ENCODE data around the gene NBPF3. TPM values are rescaled to one million over a fixed set of nuclear protein-coding genes. Genes with fewer than 3 reads are reported as not detected.
"Not testable (repeated sequence)": the region's sequence is repeated elsewhere in the genome, so short reads cannot be mapped to it uniquely, and the experiment has no call there.

NBPF3 gene
- total RNA-seq, 2 donors from 2014 or later, result 6.4 to 10.1 TPM

- Mint-ChIP-seq H3K9me3 (no peaks in the 10 kb centered on the region), H3K27ac (peak overlapping the region in 1 of 2 donors; percentile 18), H3K36me3 (no peaks in the 10 kb centered on the region)
- no peak for DNase-seq (ENCODE audit: low spot score in 2 of 2)
- no peak for ATAC-seq
Measured at GRCh38 chr1:21503706-21504377, 63.9 kb downstream of the NBPF3 start.

GRCh38 chr1:21506804-21507203 lies 66.9 kb downstream of the NBPF3 start:
- no peaks in the 10 kb centered on the region for H3K36me3 Mint-ChIP-seq
- no peak for ATAC-seq
- H3K27ac Mint-ChIP-seq, result no peak overlapping the region
- H3K9me3 Mint-ChIP-seq, result no peaks in the 10 kb centered on the region
- no peak for DNase-seq (ENCODE audit: low spot score in 2 of 2)

- no peak for DNase-seq (ENCODE audit: low spot score in 2 of 2)
- H3K9me3 Mint-ChIP-seq, result no peaks in the 10 kb centered on the region
Measured at GRCh38 chr1:21507511-21508270, 67.8 kb downstream of the NBPF3 start.

GRCh38 chr1:21508580-21509350 lies 68.8 kb downstream of the NBPF3 start:
- Mint-ChIP-seq H3K9me3 (no peaks in the 10 kb centered on the region), H3K36me3 (no peaks in the 10 kb centered on the region), H3K27ac (no peak overlapping the region)
- peak in 1 of 2 donors; percentile 88 for DNase-seq (ENCODE audit: low spot score in 2 of 2)
- ATAC-seq, result peak; percentile 96

More at GRCh38 chr1:21507511-21508270, 67.8 kb downstream of the NBPF3 start:
- no peak overlapping the region for H3K27ac Mint-ChIP-seq
- H3K36me3 Mint-ChIP-seq, result no peaks in the 10 kb centered on the region
- no peak for ATAC-seq

- H3K36me3 Mint-ChIP-seq, result no peaks in the 10 kb centered on the region
- ATAC-seq (peak in 1 of 2 donors; percentile 42), DNase-seq (ENCODE audit: low spot score in 2 of 2) (no peak)
- H3K9me3 Mint-ChIP-seq, result no peaks in the 10 kb centered on the region
- no peak within 1 kb of the TSS for H3K27ac Mint-ChIP-seq
Measured at GRCh38 chr1:21509351-21510112, 69.6 kb downstream of the NBPF3 start, which contains the start of gene ALPL. TSS of gene ALPL (plus strand) at chr1:21509423. CDS start at chr1:21554082, 44,659 bp downstream.

GRCh38 chr1:21510113-21510493 lies 70.2 kb downstream of the NBPF3 start:
- Mint-ChIP-seq H3K36me3 (no peaks in the 10 kb centered on the region), H3K27ac (no peak overlapping the region), H3K9me3 (no peaks in the 10 kb centered on the region)
- DNase-seq (ENCODE audit: low spot score in 2 of 2), result no peak
- ATAC-seq, result no peak

- Mint-ChIP-seq H3K27ac (no peak overlapping the region), H3K36me3 (no peaks in the 10 kb centered on the region), H3K9me3 (no peaks in the 10 kb centered on the region)
- ATAC-seq (no peak), DNase-seq (ENCODE audit: low spot score in 2 of 2) (no peak)
Measured at GRCh38 chr1:21510885-21511578, 71.1 kb downstream of the NBPF3 start.

- H3K27ac Mint-ChIP-seq, result no peak overlapping the region
- no peaks in the 10 kb centered on the region for H3K36me3 Mint-ChIP-seq
- ATAC-seq (no peak), DNase-seq (ENCODE audit: low spot score in 2 of 2) (no peak)
- H3K9me3 Mint-ChIP-seq, result no peaks in the 10 kb centered on the region
Measured at GRCh38 chr1:21511579-21512522, 71.9 kb downstream of the NBPF3 start.

- ATAC-seq, result no peak
Measured at GRCh38 chr1:21514245-21514644, 74.3 kb downstream of the NBPF3 start.

GRCh38 chr1:21517161-21517589 lies 77.2 kb downstream of the NBPF3 start:
- no peak for DNase-seq (ENCODE audit: low spot score in 2 of 2)
- no peaks in the 10 kb centered on the region for H3K9me3 Mint-ChIP-seq
- H3K36me3 Mint-ChIP-seq, result no peaks in the 10 kb centered on the region
- no peak overlapping the region for H3K27ac Mint-ChIP-seq
- ATAC-seq, result no peak

More at GRCh38 chr1:21514245-21514644, 74.3 kb downstream of the NBPF3 start:
- Mint-ChIP-seq H3K9me3 (no peaks in the 10 kb centered on the region), H3K27ac (no peak overlapping the region), H3K36me3 (no peaks in the 10 kb centered on the region)
- no peak for DNase-seq (ENCODE audit: low spot score in 2 of 2)

GRCh38 chr1:21517660-21518480 lies 77.9 kb downstream of the NBPF3 start:
- DNase-seq (ENCODE audit: low spot score in 2 of 2) (no peak), ATAC-seq (no peak)
- Mint-ChIP-seq H3K27ac (no peak overlapping the region), H3K9me3 (no peaks in the 10 kb centered on the region), H3K36me3 (no peaks in the 10 kb centered on the region)

- no peak overlapping the region for H3K27ac Mint-ChIP-seq
- no peaks in the 10 kb centered on the region for H3K9me3 Mint-ChIP-seq
- ATAC-seq (no peak), DNase-seq (ENCODE audit: low spot score in 2 of 2) (no peak)
- H3K36me3 Mint-ChIP-seq, result no peaks in the 10 kb centered on the region
Measured at GRCh38 chr1:21518774-21519455, 79.0 kb downstream of the NBPF3 start.

- not testable (repeated sequence) for H3K27ac Mint-ChIP-seq; DNase-seq (ENCODE audit: low spot score in 2 of 2); H3K36me3 Mint-ChIP-seq; H3K9me3 Mint-ChIP-seq; ATAC-seq
Measured at GRCh38 chr1:21519486-21520070, 79.6 kb downstream of the NBPF3 start.

All from activated naive CD4-positive, alpha-beta T cell treated with anti-CD3 and anti-CD28 coated beads, Interleukin-2, amount 50 U/mL, for 72 hours (primary cell).